COLO829 (cell line): ENCODE measurements around the gene SPRY1.

Source experiments
- DNase-seq: peaks from one replicate; pipeline ENCODE4 v3.0.0; 2012; ENCODE audit warnings: low spot score

The SPRY1 gene

DNA sequence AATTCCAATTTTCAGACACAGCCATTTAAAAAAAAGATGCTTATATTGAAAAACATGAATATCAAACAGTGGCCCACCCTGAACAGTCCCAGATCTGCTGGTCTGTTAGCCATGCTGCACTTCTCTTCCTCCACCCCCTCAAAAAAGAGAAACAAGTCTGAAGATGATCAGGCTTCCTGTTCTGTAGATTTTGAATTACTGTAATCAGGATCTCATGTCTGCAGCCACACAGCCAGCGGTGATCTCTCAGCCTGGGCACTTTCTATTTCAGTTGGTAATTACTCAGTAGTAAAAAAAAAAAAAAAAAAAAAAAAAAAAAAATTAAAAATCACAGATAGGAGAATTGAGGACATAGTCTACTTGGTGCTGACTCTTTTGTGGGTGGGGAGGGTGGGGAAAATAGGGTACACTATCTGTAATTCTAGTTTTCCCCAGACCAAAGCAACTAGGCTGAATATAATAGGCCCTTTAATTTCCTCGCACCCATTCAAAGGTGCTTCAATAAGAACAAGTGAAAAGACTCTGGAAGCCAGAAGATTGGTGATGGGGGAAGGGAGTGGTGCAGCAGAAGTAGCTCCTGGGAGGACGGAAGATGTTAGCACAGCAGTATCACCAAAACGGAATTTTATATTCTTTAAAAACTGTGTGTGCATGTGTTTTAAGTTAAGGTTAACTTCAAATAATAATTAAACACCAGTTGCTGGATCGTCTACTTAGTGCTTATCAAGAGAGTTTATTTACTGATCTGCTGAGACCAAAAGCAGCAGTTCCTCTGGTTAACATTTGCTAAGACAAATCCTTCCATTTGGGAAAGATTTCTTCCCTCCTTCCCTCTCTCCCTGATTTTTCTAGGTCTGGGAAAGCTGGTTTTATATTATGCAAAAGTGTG, 47.0 kb downstream of the SPRY1 start:
- peak; percentile 28 for DNase-seq

DNA sequence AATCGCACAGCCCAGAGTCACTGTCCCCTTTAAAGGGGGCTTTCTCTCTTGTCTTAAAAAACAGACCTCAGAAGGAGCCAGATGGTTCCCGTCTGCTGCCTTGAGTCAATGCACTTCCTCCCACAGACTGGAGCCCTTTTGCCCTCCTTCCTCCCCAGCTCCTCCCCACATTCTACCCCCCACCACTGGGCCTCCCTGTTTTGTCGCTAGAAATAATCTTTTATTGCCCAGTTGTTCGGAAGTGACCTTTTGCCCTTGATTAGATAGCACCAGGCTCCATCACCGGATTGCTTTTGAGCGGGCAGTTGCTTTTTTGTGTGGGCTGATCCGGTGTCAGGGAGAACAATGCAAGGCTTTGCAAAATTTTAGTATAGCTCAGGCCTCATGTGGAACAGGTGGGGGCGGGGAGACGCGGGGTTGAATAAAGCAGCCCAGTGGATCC, 47.7 kb downstream of the SPRY1 start:
- peak; percentile 76 for DNase-seq

DNA sequence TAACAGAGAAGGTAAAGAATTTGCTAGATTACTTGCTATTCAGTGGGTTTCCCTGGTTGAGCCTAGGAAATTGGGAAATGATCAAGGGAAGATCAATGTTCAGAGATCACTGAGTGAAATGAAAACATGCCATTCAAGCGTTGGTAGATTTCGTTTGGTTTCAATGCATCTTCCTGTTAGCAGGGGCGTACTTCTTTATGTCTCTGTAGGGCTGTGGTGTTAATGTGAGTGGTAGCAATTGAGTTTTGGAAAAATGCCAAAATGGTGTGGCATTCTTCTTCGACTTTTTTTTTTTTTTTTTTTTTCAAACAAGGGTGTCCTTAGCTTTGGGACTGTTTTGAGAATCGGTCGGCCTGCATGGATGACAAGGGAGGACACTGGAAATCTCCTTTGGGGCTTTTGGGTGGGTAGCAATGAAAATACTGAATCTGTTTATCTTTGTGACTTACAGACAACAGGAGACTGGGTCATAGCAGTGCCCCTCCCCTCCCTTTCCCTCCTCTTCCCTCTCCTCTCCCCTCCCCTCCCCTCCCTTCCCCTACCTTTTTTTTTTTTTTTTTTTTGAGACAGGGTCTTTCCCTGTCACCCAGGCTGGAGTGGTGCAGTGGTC, 50.4 kb downstream of the SPRY1 start:
- no peak for DNase-seq

- no peak for DNase-seq
Observed at GRCh38 chr4:123449362-123449761, 52.8 kb downstream of the SPRY1 start.

DNA sequence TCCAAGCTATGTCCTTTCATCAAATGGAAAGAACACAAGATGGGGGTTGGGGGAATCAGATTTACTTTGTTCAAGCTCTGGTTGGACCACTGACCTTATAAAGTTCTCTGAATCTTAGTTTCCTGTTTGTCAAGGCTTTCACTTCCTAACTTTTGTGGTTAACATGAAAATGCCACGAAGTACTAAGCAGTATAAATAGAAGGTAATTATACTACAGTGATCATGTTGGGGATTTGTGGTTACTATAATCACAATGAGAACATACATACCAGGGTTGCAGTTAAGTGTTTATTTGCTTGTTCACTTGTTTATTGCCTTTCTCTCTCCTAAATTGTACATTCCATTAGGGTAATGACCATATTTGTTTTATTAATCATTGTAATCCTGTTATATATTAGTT, 53.2 kb downstream of the SPRY1 start:
- peak; percentile 61 for DNase-seq

GRCh38 chr4:123450393-123450792, 53.8 kb downstream of the SPRY1 start:
- no peak for DNase-seq

DNA sequence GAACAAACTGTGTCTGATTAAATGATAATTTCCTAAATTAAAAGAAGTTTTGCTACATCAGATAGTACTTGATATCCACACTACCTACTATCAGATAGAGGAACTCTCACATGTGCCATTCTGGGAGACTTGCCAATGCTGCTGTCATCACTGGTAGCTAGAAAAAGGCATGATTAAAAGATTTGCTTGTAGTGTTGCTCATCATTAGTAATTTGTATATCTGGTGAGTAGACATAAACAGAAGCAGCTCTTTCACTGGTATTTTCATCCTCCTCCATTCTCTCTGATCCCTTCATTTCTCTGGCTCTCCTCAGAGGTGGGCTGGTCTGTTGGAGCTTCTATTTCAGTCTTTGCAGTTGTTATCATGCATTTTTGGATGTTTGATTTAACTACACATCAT, 56.0 kb downstream of the SPRY1 start:
- DNase-seq = peak; percentile 87

DNA sequence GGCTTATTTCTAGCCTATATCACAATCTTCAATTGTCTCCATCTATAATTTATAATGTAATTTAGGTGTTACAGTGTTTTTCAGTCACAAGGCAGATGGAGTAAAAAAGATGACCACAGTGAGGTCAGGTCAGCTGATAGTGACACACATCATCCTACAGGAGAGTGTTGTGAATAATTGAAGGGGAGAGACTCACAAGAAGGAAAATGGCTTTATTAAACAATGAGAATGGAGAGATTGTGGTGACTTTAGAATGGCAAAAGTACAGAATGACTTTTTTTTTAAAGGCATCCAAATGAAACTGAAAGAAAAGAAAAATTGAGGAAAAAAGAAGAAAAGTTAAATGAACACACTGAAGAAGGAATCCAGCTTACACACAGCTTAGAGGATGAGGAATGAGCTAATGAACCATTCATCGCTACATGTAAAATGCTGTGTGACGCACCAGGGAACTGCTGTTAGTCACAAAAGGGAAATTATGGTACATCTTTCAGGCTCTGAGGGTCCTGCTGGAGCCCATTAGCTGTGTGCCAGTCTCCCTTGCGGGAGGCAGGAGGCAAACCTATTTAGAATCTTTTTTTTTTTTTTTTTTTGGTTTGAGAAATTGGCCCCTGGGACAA, 56.6 kb downstream of the SPRY1 start:
- peak; percentile 66 for DNase-seq
